ENCODE data around the gene NPEPL1. TPM values are rescaled to one million over a fixed set of nuclear protein-coding genes. Genes with fewer than 3 reads are reported as not detected.

NPEPL1 gene
- total RNA-seq, 1 donor from 2014 or later: 22.9 TPM

DNA sequence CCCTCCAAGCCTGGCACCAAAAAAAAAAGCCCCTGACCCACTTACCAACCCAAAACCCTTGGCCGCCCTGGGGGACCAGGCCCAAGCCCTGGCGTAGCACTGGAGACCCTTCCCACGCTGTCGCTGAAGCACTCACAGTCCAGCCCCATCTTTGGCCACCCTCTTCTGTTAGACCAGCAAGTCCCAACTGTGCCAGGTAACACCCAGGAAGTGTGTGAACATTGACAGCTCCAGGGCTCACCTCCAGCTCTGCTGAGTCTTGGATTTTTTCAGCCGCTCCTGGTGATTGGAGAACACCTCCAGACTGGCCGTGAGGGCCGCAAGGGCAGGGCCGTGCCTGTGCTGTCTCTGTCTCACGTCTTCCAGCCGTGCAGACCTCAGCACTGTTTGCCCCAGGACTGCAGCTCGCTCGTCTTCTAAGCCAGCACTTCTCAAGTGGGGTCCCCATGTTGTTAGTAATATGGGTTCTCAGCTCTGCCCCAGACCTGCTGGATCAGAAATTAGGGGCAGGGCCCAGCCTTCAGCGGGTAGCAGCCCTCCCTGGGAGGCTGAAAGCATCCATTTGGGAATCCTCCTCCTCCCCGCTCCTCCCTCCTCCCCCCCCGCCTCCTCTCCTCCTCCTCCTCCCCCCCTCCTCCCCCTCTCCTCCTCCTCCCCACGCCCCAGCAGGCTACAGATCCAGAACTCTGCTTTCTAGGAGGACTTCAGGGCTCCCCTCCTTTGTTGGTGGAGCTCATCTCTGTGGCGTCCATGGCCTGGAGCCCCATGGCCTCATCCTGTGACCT lies 18.1 kb downstream of the NPEPL1 start:
- peaks cover 2% of the 10 kb centered on the region for H3K36me3 Mint-ChIP-seq (ENCODE audit: low read depth)
- intact Hi-C loops (cut with micrococcal nuclease): no loop called here
- no peaks in the 10 kb centered on the region for H3K27me3 Mint-ChIP-seq (ENCODE audit: insufficient read depth)
- no peak overlapping the region for H3K4me3 Mint-ChIP-seq
- no peaks in the 10 kb centered on the region for H3K4me1 Mint-ChIP-seq (ENCODE audit: low read depth)
- no peaks in the 10 kb centered on the region for H3K9me3 Mint-ChIP-seq
- no peak for DNase-seq (ENCODE audit: low spot score)
- no peak overlapping the region for H3K27ac Mint-ChIP-seq

DNA sequence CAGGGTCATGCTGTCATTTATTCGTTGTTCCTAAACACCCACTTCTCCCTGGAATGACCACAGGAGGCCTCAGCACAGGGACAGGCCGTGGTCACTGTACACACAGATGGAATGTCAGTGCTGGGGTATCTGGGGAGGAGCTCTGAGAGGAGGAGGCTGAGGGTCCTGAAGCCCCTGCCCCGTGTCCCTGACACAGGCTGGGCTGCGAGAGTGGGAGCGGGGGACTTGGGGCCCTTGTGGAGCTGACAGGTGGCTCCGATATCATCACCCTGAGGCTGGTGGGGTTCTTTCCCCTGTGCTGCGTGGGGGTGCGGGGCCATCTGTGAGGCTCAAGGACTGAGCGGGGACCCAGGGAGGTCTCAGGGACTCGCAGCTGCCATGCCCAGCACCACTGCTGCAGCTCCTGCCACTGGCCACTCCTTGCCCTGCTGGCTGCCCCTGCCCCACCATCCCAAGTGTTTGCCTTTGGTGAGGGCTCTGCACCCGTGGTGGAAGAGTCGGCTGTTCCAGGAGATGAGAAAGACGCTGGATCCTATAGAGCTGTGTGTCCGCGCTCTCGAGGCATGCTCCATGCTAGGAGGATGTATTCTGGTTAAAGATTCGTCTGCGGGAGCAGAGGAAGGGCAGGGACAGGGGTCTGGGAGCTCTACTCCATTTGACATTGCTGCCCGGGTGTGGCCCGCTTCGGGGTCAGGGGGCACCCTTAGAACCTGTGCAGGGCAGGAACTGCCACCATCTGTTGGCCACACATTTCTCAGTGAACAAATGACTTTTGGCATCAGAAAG lies 18.9 kb downstream of the NPEPL1 start:
- no peak overlapping the region for H3K4me3 Mint-ChIP-seq
- H3K9me3 Mint-ChIP-seq: no peaks in the 10 kb centered on the region
- no peaks in the 10 kb centered on the region for H3K27me3 Mint-ChIP-seq (ENCODE audit: insufficient read depth)
- H3K27ac Mint-ChIP-seq: no peak overlapping the region
- no peak for DNase-seq (ENCODE audit: low spot score)
- intact Hi-C loops (cut with micrococcal nuclease): no loop called here
- no peaks in the 10 kb centered on the region for H3K4me1 Mint-ChIP-seq (ENCODE audit: low read depth)
- H3K36me3 Mint-ChIP-seq (ENCODE audit: low read depth): peaks cover 2% of the 10 kb centered on the region

DNA sequence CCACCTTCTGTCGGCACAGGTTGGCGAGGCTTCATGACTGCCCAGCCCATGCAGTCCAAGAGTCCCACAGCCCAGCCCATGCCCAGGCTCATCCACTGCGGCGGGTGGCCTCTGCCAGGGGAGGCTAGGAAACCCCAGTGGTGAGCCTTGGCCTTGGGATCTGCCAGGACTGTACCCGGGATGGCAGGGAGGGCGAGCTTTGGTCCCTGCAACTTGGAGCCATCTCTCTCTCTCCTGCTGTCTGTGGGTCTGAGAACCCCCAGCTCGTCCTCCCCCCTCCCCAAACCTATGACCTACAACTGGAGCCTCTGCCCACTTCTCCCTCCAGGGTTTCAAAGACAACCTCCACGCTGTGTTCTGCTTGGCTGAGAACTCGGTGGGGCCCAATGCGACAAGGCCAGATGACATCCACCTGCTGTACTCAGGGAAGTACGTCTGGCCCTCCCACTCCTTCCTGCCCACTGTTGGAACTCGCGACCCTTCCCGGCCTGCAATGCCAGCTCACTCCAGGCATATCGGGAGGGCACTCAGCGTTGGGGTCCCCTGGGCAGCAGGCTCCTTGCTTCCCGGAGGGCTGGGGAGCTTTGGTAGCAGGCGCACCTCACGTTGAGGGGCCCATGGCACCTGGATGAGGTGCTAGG lies 19.7 kb downstream of the NPEPL1 start:
- no peak overlapping the region for H3K4me3 Mint-ChIP-seq
- intact Hi-C loops (cut with micrococcal nuclease): no loop called here
- H3K27ac Mint-ChIP-seq: no peak overlapping the region
- DNase-seq (ENCODE audit: low spot score): no peak
- H3K4me1 Mint-ChIP-seq (ENCODE audit: low read depth): no peaks in the 10 kb centered on the region
- no peaks in the 10 kb centered on the region for H3K27me3 Mint-ChIP-seq (ENCODE audit: insufficient read depth)
- H3K9me3 Mint-ChIP-seq: no peaks in the 10 kb centered on the region
- H3K36me3 Mint-ChIP-seq (ENCODE audit: low read depth): peaks cover 2% of the 10 kb centered on the region

DNA sequence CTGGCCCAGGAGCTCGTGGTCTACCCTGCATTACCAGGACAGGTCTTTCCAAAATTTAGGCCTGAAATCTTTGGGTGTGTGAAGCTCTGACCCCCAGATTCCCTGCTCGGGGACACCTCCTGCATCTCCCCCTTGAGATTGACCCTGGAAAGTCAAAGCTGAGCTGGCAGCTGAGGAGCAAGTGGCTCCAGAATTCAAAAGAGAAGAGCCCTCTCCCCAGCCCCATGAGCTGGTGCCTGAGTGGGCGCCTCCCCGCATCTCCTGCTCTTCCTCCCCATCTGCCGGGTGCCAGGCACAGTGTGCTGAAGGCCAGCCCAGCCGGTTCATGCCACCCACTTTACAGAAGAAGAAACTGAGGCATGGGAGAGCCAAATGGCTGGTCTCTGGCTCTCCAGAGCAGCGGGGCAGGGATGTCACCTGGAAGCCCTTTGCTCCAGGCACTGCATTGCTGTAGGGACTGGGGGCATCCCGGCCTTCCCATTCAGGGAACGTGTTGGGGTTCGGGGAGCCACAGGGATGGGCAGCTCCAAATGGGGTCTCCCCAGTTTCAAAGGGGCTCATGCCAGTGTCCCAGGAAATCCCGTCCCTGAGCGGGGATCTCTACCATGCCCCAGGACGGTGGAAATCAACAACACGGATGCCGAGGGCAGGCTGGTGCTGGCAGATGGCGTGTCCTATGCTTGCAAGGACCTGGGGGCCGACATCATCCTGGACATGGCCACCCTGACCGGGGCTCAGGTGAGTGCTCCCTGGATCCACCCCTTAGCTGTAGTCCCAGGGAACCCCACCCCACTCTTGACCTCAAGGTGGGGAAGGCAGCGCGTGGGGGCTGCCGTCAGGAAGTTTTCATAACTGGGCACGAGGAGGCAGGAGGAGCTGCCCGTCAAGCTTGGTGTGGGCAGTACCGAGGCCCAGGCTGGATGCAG lies 20.5 kb downstream of the NPEPL1 start:
- DNase-seq (ENCODE audit: low spot score): no peak
- intact Hi-C loops (cut with micrococcal nuclease): no loop called here
- no peak overlapping the region for H3K27ac Mint-ChIP-seq
- H3K9me3 Mint-ChIP-seq: no peaks in the 10 kb centered on the region
- H3K4me1 Mint-ChIP-seq (ENCODE audit: low read depth): no peaks in the 10 kb centered on the region
- H3K27me3 Mint-ChIP-seq (ENCODE audit: insufficient read depth): no peaks in the 10 kb centered on the region
- H3K36me3 Mint-ChIP-seq (ENCODE audit: low read depth): peaks cover 2% of the 10 kb centered on the region
- H3K4me3 Mint-ChIP-seq: no peak overlapping the region

DNA sequence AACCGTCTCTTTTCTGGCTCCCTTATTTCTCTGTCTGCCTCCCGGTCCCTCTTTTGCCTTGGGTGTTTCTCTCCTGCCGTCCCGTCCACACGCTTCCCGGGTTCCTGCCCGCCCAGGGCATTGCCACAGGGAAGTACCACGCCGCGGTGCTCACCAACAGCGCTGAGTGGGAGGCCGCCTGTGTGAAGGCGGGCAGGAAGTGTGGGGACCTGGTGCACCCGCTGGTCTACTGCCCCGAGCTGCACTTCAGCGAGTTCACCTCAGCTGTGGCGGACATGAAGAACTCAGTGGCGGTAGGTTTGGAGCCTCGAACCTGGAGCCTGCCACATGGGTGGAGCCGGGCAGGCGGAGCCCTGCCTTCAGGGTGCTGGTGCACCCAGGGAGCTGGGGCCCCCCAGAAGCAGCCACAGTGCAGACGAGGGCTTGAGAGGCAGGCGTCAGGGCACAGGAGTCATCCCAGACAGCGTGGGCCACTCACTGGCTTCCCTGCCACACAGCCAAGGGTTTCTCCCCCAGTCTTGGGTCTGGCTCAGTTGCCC lies 21.3 kb downstream of the NPEPL1 start:
- no peak for DNase-seq (ENCODE audit: low spot score)
- H3K27me3 Mint-ChIP-seq (ENCODE audit: insufficient read depth): no peaks in the 10 kb centered on the region

DNA sequence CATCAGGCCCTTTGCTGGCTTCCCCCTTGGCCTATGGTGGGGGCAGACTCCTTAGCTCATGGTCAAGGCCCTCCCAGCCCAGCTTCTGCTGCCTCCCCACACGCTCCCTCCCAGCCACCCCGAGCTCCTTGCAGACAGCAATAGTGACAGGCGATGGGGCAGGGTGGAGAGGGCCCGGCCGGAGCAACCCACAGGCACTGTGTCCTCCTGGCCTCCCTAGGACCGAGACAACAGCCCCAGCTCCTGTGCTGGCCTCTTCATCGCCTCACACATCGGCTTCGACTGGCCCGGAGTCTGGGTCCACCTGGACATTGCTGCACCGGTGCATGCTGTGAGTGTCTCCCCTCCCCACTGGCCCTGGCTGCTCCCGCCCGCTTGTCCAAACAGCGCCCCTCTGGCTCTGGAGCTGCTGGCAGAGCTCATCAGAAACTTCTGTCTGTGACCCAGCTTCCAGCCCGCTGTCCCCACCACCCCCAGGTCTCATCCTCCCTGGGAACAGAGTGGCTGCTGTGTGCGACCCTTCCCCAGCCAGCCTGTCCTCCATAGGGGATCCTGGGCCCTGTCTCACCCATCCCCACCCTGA lies 21.8 kb downstream of the NPEPL1 start:
- Mint-ChIP-seq H3K27ac (no peak overlapping the region), H3K9me3 (no peaks in the 10 kb centered on the region), H3K4me1 (ENCODE audit: low read depth) (no peaks in the 10 kb centered on the region), H3K4me3 (no peak overlapping the region), H3K27me3 (ENCODE audit: insufficient read depth) (no peaks in the 10 kb centered on the region), H3K36me3 (ENCODE audit: low read depth) (no peaks in the 10 kb centered on the region)
- no peak for DNase-seq (ENCODE audit: low spot score)
- intact Hi-C loops (cut with micrococcal nuclease): no loop called here

More for the DNA sequence above, 21.3 kb downstream of the NPEPL1 start:
- Mint-ChIP-seq H3K9me3 (no peaks in the 10 kb centered on the region), H3K27ac (no peak overlapping the region), H3K4me1 (ENCODE audit: low read depth) (no peaks in the 10 kb centered on the region), H3K4me3 (no peak overlapping the region), H3K36me3 (ENCODE audit: low read depth) (peaks cover 2% of the 10 kb centered on the region)
- intact Hi-C loops (cut with micrococcal nuclease): no loop called here

DNA sequence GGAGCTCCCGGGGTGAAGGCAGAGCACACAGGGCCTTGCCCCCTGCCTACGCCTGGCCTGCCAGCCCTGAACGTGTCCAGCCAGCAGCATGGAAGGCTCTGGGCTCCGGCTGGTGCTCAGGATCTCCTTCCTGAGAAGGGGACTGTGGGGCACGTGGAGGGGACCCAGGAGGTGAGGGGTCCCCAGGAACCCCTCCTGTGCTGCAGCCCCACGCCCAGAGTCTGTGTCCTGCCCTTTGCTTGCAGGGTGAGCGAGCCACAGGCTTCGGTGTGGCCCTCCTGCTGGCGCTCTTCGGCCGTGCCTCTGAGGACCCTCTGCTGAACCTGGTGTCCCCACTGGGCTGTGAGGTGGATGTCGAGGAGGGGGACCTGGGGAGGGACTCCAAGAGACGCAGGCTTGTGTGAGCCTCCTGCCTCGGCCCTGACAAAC lies 22.3 kb downstream of the NPEPL1 start:
- no peaks in the 10 kb centered on the region for H3K27me3 Mint-ChIP-seq (ENCODE audit: insufficient read depth)
- H3K4me3 Mint-ChIP-seq: no peak overlapping the region
- DNase-seq (ENCODE audit: low spot score): no peak
- no peaks in the 10 kb centered on the region for H3K36me3 Mint-ChIP-seq (ENCODE audit: low read depth)
- no peaks in the 10 kb centered on the region for H3K4me1 Mint-ChIP-seq (ENCODE audit: low read depth)
- intact Hi-C loops (cut with micrococcal nuclease): no loop called here
- H3K9me3 Mint-ChIP-seq: no peaks in the 10 kb centered on the region
- H3K27ac Mint-ChIP-seq: no peak overlapping the region

DNA sequence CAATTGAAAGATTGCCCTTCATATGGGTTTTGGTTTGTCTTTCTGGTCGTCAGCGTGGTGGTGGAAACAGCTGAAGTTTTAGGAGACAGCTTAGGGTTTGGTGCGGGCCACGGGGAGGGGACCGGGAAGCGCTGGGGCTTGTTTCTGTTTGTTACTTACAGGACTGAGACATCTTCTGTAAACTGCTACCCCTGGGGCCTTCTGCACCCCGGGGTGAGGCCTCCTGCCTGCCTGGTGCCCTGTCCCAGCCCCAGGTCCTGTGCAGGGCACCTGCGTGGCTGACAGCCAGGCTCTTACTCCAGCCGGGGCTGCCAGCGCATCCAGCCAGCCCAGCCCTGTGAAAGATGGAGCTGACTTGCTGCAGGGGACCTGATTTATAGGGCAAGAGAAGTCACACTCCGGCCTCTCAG lies 22.8 kb downstream of the NPEPL1 start:
- Mint-ChIP-seq H3K4me1 (ENCODE audit: low read depth) (no peaks in the 10 kb centered on the region), H3K27ac (no peak overlapping the region), H3K36me3 (ENCODE audit: low read depth) (no peaks in the 10 kb centered on the region), H3K4me3 (no peak overlapping the region), H3K9me3 (no peaks in the 10 kb centered on the region), H3K27me3 (ENCODE audit: insufficient read depth) (no peaks in the 10 kb centered on the region)
- intact Hi-C loops (cut with micrococcal nuclease): no loop called here
- no peak for DNase-seq (ENCODE audit: low spot score)

- intact Hi-C loops (cut with micrococcal nuclease): no loop called here
- H3K4me3 Mint-ChIP-seq: no peak overlapping the region
- DNase-seq (ENCODE audit: low spot score): no peak
- no peaks in the 10 kb centered on the region for H3K36me3 Mint-ChIP-seq (ENCODE audit: low read depth)
- H3K4me1 Mint-ChIP-seq (ENCODE audit: low read depth): no peaks in the 10 kb centered on the region
- no peaks in the 10 kb centered on the region for H3K27me3 Mint-ChIP-seq (ENCODE audit: insufficient read depth)
- H3K9me3 Mint-ChIP-seq: no peaks in the 10 kb centered on the region
- H3K27ac Mint-ChIP-seq: no peak overlapping the region
Observed at GRCh38 chr20:58715801-58716475, 23.3 kb downstream of the NPEPL1 start.

GRCh38 chr20:58716476-58717277 lies 24.1 kb downstream of the NPEPL1 start:
- no peak for DNase-seq (ENCODE audit: low spot score)
- no peaks in the 10 kb centered on the region for H3K9me3 Mint-ChIP-seq
- no peak overlapping the region for H3K4me3 Mint-ChIP-seq
- H3K4me1 Mint-ChIP-seq (ENCODE audit: low read depth): no peaks in the 10 kb centered on the region
- H3K36me3 Mint-ChIP-seq (ENCODE audit: low read depth): no peaks in the 10 kb centered on the region
- intact Hi-C loops (cut with micrococcal nuclease): no loop called here
- no peak overlapping the region for H3K27ac Mint-ChIP-seq
- no peaks in the 10 kb centered on the region for H3K27me3 Mint-ChIP-seq (ENCODE audit: insufficient read depth)
